Activated naive CD8-positive, alpha-beta T cell treated with anti-CD3 and anti-CD28 coated beads, Interleukin-2, amount 50 U/mL, for 24 hours (primary cell): ENCODE measurements around the gene DEFB118.

Source experiments
- ATAC-seq: fragments of 150-1000 bp; cut with Tn5 transposase; one replicate; pipeline ENCODE4 v1.10.0; 2021
- DNase-seq: peaks from one replicate; pipeline ENCODE4 v3.0.0; 2021
- H3K27ac Mint-ChIP-seq: one replicate; pipeline ENCODE4 v1.8.0; 2021; ENCODE audit warnings: mild to moderate bottlenecking, mixed read lengths
- H3K27me3 Mint-ChIP-seq: one replicate; pipeline ENCODE4 v1.8.0; 2021; ENCODE audit warnings: mixed read lengths
- H3K36me3 Mint-ChIP-seq: one replicate; pipeline ENCODE4 v1.8.0; 2021; ENCODE audit warnings: low read depth, mixed read lengths
- H3K4me1 Mint-ChIP-seq: one replicate; pipeline ENCODE4 v1.8.0; 2021; ENCODE audit warnings: mixed read lengths
- H3K4me3 Mint-ChIP-seq: one replicate; pipeline ENCODE4 v1.8.0; 2021; ENCODE audit warnings: mild to moderate bottlenecking, moderate library complexity, mixed read lengths
- H3K9me3 Mint-ChIP-seq: one replicate; pipeline ENCODE4 v1.8.0; 2021; ENCODE audit warnings: mixed read lengths

DEFB118 gene

DNA sequence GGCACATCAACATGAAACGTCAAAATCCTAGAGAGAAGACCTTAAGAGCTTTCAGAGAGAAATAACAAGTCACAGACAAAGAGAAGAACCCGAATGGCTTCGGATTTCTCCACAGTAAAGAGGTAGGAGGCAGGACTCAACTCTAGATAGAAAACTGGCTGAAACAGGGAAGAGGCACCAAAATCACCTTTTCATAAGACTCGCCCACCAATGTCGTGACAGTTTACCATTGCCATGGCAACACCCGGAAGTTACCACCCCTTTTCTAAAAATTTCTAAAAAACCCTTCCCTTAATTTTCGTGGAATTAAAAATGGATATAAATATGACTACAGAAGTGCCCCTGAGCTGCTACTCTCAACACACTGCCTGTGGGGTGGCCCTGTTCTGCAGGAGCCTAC, 49.9 kb downstream of the DEFB118 start:
- Mint-ChIP-seq H3K4me1 (no peaks in the 10 kb centered on the region), H3K4me3 (no peak overlapping the region), H3K27ac (no peak overlapping the region), H3K36me3 (no peaks in the 10 kb centered on the region), H3K9me3 (no peaks in the 10 kb centered on the region), H3K27me3 (peaks cover 9% of the 10 kb centered on the region)
- no peak for ATAC-seq
- DNase-seq: no peak
